T-helper 1 cell treated with Interleukin-12 subunit alpha and Interleukin-12 subunit beta and Interleukin-4 antibody, amounts not matched to agents 30 ng/mL and 1 ng/mL, for 36 hours (primary cell): ENCODE measurements around the gene ZFYVE28. TPM values are rescaled to one million over a fixed set of nuclear protein-coding genes. Genes with fewer than 3 reads are reported as not detected.

Experiments used
- intact Hi-C: fragments of 100-400 bp; cut with micrococcal nuclease; formaldehyde crosslinking; loops from one replicate; pipeline ENCODE4 v1.15.1; 2024
- total RNA-seq: library from RNA; stranded (reverse); gene quantifications from 2 replicates; pipeline ENCODE4 v1.2.3, GENCODE V29; 2022

ZFYVE28 gene
- total RNA-seq, 1 donor from 2014 or later = 21.6 TPM

- intact Hi-C loops = no loop called here
These were observed 105.1 kb downstream of the ZFYVE28 start for GRCh38 chr4:2313366-2313765.

GRCh38 chr4:2306773-2307410, 111.6 kb downstream of the ZFYVE28 start:
- intact Hi-C loops = no loop called here

- intact Hi-C loops = no loop called here
These were observed 112.5 kb downstream of the ZFYVE28 start for GRCh38 chr4:2305766-2306501.

- intact Hi-C loops = no loop called here
These were observed 113.4 kb downstream of the ZFYVE28 start for GRCh38 chr4:2304877-2305561.

GRCh38 chr4:2304321-2304876, 114.0 kb downstream of the ZFYVE28 start:
- intact Hi-C loops = no loop called here

GRCh38 chr4:2303686-2304320, 114.6 kb downstream of the ZFYVE28 start:
- intact Hi-C loops = no loop called here

- intact Hi-C loops = no loop called here
These were observed 115.2 kb downstream of the ZFYVE28 start for GRCh38 chr4:2303121-2303685.

GRCh38 chr4:2302387-2303119, 115.9 kb downstream of the ZFYVE28 start:
- intact Hi-C loops = no loop called here

GRCh38 chr4:2301806-2302205, 116.6 kb downstream of the ZFYVE28 start:
- intact Hi-C loops = no loop called here

GRCh38 chr4:2301225-2301642, 117.2 kb downstream of the ZFYVE28 start:
- intact Hi-C loops = no loop called here

- intact Hi-C loops = no loop called here
These were observed 117.8 kb downstream of the ZFYVE28 start for GRCh38 chr4:2300431-2301224.

GRCh38 chr4:2299794-2300193, 118.7 kb downstream of the ZFYVE28 start:
- intact Hi-C loops = no loop called here

- intact Hi-C loops = no loop called here
These were observed 119.9 kb downstream of the ZFYVE28 start for GRCh38 chr4:2298532-2298991.

- intact Hi-C loops = no loop called here
These were observed 120.6 kb downstream of the ZFYVE28 start for GRCh38 chr4:2297606-2298531.

GRCh38 chr4:2296631-2297601, 121.5 kb downstream of the ZFYVE28 start:
- intact Hi-C loops = no loop called here

- intact Hi-C loops = no loop called here
These were observed 122.5 kb downstream of the ZFYVE28 start for GRCh38 chr4:2295900-2296442.

- intact Hi-C loops = no loop called here
These were observed 122.9 kb downstream of the ZFYVE28 start for GRCh38 chr4:2295500-2295899.
